Measurements from ENCODE around the gene NUP50.

The NUP50 gene

GRCh38 chr22:45192701-45193187, 29.0 kb downstream of the NUP50 start:
- DNase-seq (ENCODE audit: low spot score) (no peak), FAIRE-seq (peak; percentile 37)

- FAIRE-seq (peak; percentile 62), DNase-seq (ENCODE audit: low spot score) (no peak)
Measured at GRCh38 chr22:45194686-45195085, 31.0 kb downstream of the NUP50 start.

GRCh38 chr22:45195616-45196015, 31.9 kb downstream of the NUP50 start:
- no peak for FAIRE-seq

GRCh38 chr22:45196308-45196707, 32.6 kb downstream of the NUP50 start:
- FAIRE-seq (no peak), DNase-seq (ENCODE audit: low spot score) (no peak)

More at GRCh38 chr22:45195616-45196015, 31.9 kb downstream of the NUP50 start:
- no peak for DNase-seq (ENCODE audit: low spot score)

GRCh38 chr22:45196926-45197605, 33.3 kb downstream of the NUP50 start:
- FAIRE-seq (no peak), DNase-seq (ENCODE audit: low spot score) (no peak)

- DNase-seq (ENCODE audit: low spot score), result no peak
- no peak for FAIRE-seq
Measured at GRCh38 chr22:45197606-45198462, 34.1 kb downstream of the NUP50 start.

GRCh38 chr22:45198463-45198795, 34.7 kb downstream of the NUP50 start:
- no peak for FAIRE-seq
- DNase-seq (ENCODE audit: low spot score), result no peak

GRCh38 chr22:45199723-45200122, 36.0 kb downstream of the NUP50 start:
- no peak for FAIRE-seq
- DNase-seq (ENCODE audit: low spot score), result no peak

GRCh38 chr22:45200230-45200629, 36.5 kb downstream of the NUP50 start:
- no peak for FAIRE-seq
- no peak for DNase-seq (ENCODE audit: low spot score)

- FAIRE-seq, result no peak
- DNase-seq (ENCODE audit: low spot score), result no peak
Measured at GRCh38 chr22:45200860-45201511, 37.3 kb downstream of the NUP50 start.

GRCh38 chr22:45201678-45202332, 38.1 kb downstream of the NUP50 start:
- peak; percentile 68 for FAIRE-seq
- peak; percentile 75 for DNase-seq (ENCODE audit: low spot score)

- FAIRE-seq (peak; percentile 63), DNase-seq (ENCODE audit: low spot score) (no peak)
Measured at GRCh38 chr22:45202333-45203149, 38.8 kb downstream of the NUP50 start.

GRCh38 chr22:45203150-45203951, 39.6 kb downstream of the NUP50 start:
- DNase-seq (ENCODE audit: low spot score) (no peak), FAIRE-seq (no peak)

GRCh38 chr22:45204241-45204640, 40.5 kb downstream of the NUP50 start:
- DNase-seq (ENCODE audit: low spot score) (no peak), FAIRE-seq (no peak)

- DNase-seq (ENCODE audit: low spot score) (no peak), FAIRE-seq (no peak)
Measured at GRCh38 chr22:45204819-45205218, 41.1 kb downstream of the NUP50 start.

- DNase-seq (ENCODE audit: low spot score) (no peak), FAIRE-seq (no peak)
Measured at GRCh38 chr22:45205276-45205925, 41.7 kb downstream of the NUP50 start.

- FAIRE-seq, result no peak
- no peak for DNase-seq (ENCODE audit: low spot score)
Measured at GRCh38 chr22:45206233-45206632, 42.5 kb downstream of the NUP50 start.

- DNase-seq (ENCODE audit: low spot score) (no peak), FAIRE-seq (no peak)
Measured at GRCh38 chr22:45207533-45207932, 43.8 kb downstream of the NUP50 start.

GRCh38 chr22:45207981-45208664, 44.4 kb downstream of the NUP50 start:
- FAIRE-seq, result peak; percentile 74
- no peak for DNase-seq (ENCODE audit: low spot score)
